Measurements from ENCODE around the gene SYTL3.

- TF ChIP-seq CTCF (IDR thresholded peaks at IDR 0.05) (no peak), POLR2A (IDR thresholded peaks at IDR 0.05) (no peak)
These were observed 38.8 kb upstream of the SYTL3 start for GRCh38 chr6:158611039-158611438.

Data from Peyer's patch (tissue), 4 donors.